Fibroblast of lung (primary cell): ENCODE measurements around the gene PRKAG2. TPM values are rescaled to one million over a fixed set of nuclear protein-coding genes. Genes with fewer than 3 reads are reported as not detected.

Source experiments
- DNase-seq, 2 donors: peaks; one replicate each; pipeline versions ENCODE4 v3.0.0 to v3.0.0-alpha.2; 2010; ENCODE audit warnings: low read depth in 2 of 2
- H2AFZ ChIP-seq: 2 replicates; pipeline ENCODE4 v1.5.1; 2012; ENCODE audit warnings: low read length, control low read depth, inconsistent platforms
- H3K27ac ChIP-seq: 2 replicates; pipeline ENCODE4 v1.5.1; 2011; ENCODE audit warnings: low read length, control low read depth; ENCODE audit not compliant: insufficient read depth
- H3K27me3 ChIP-seq: 2 replicates; pipeline ENCODE4 v1.5.1; 2011; ENCODE audit warnings: mild to moderate bottlenecking, low read length; ENCODE audit not compliant: control insufficient read depth, insufficient read depth
- H3K36me3 ChIP-seq: 2 replicates; pipeline ENCODE4 v1.5.1; 2011; ENCODE audit warnings: low read length; ENCODE audit not compliant: control insufficient read depth, insufficient read depth
- H3K4me1 ChIP-seq: 2 replicates; pipeline ENCODE4 v1.5.1; 2011; ENCODE audit warnings: low read length; ENCODE audit not compliant: control insufficient read depth, insufficient read depth; ENCODE audit errors: extremely low read depth
- H3K4me2 ChIP-seq: 2 replicates; pipeline ENCODE4 v1.5.1; 2011; ENCODE audit warnings: low read length, control low read depth; ENCODE audit not compliant: insufficient read depth; ENCODE audit errors: extremely low read depth
- H3K4me3 ChIP-seq, 4 experiments: fragments of 200-600 bp in 1 of 4; sonication (generic) in 1 of 4; replicated peaks in 1 of 4; 2 replicates each; pipeline ENCODE4 v1.5.1; 2011 to 2016; ENCODE audit warnings: low read length in 4 of 4, low read depth in 3 of 4, mild to moderate bottlenecking in 3 of 4, control low read depth in 2 of 4, inconsistent platforms in 1 of 4, mixed read lengths in 1 of 4; ENCODE audit not compliant: insufficient read depth in 1 of 4; ENCODE audit errors: control extremely low read depth in 1 of 4
- H3K79me2 ChIP-seq: 2 replicates; pipeline ENCODE4 v1.5.1; 2012; ENCODE audit warnings: mild to moderate bottlenecking, low read length, inconsistent platforms; ENCODE audit not compliant: control insufficient read depth, insufficient read depth
- H3K9ac ChIP-seq: 2 replicates; pipeline ENCODE4 v1.5.1; 2011; ENCODE audit warnings: mild to moderate bottlenecking, low read length, control low read depth; ENCODE audit not compliant: insufficient read depth
- H3K9me3 ChIP-seq: 2 replicates; pipeline ENCODE4 v1.5.1; 2012; ENCODE audit warnings: low read depth, low read length; ENCODE audit not compliant: control insufficient read depth, insufficient read depth
- H4K20me1 ChIP-seq: 2 replicates; pipeline ENCODE4 v1.5.1; 2011; ENCODE audit warnings: low read length; ENCODE audit not compliant: control insufficient read depth, insufficient read depth; ENCODE audit errors: extremely low read depth
- EZH2 ChIP-seq: IDR thresholded peaks from 2 replicates; pipeline ENCODE4 v1.5.1; 2012; ENCODE audit warnings: low read length, control low read depth, mild to moderate bottlenecking; ENCODE audit errors: missing control alignments
- polyA plus RNA-seq, 2 donors: library from polyadenylated mRNA; depleted of rRNA in 1 of 2; stranded (reverse) in 1 of 2; unstranded in 1 of 2; fragments of >200 nt; gene quantifications; 2 replicates each; pipeline ENCODE4 v1.2.1, GENCODE V29; 2011 to 2012; ENCODE audit warnings: missing spikeins in 1 of 2
- total RNA-seq: library from RNA; depleted of rRNA; stranded (reverse); fragments of >200 nt; gene quantifications from 2 replicates; pipeline ENCODE4 v1.2.1, GENCODE V29; 2014
- TF ChIP-seq, protein P1 (sequence below), 2 donors: IDR thresholded peaks in 1 of 2; conservative IDR thresholded peaks in 1 of 2; 1 replicate in 1 of 2; 2 replicates in 1 of 2; pipeline ENCODE4 v1.5.1; 2011 to 2012; ENCODE audit warnings: low read length in 2 of 2, control low read depth in 1 of 2, inconsistent platforms in 1 of 2, low read depth in 1 of 2, mild to moderate bottlenecking in 1 of 2

Gene PRKAG2
- total and polyA plus RNA-seq, 2 donors (not counting 1 experiment from before 2014, with no cell fraction given) = 11.9 to 56.7 TPM

DNA sequence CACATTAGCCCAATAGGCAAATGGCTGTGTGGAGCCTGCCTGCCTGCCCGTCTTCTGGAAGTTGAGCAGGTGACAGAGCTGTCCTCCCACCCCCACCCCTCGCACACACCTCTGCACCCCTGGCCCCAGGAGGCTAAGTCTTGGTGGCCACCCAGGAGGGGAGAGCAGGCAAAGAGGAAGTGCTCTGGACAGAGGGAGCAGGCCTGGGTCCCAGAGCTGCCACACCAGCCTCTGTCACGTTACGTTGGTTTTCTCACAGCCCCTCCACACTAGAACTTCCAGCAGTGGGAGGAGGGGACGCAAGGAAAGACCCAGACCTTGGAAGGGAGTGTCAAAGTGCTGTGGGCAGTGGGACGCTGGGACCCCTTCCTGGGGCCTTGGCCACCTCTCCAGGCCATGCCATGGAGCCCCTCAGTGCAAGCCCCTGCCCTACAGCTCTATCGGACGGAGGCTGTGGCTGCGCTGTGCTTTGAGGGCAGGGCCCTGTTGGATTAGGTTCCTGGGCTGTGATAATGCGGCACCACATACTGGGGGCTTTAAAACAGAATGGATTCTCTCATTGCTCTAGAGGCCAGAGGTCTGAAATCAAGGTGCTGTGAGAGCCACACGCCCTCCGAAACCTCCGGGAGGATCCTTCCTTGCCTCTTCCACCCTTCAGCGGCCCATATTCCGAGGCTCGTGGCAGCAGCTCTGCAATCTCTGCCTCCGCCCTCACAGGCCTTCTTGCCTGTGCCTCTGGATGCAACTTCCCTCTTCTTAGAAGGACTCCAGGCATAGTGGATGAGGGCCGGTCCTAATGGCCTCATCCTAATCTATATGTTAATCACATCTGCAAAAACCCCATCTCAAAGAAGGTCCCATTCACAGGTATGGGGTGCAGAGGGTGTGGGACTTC is 9.9 kb downstream of the PRKAG2 start:
- Histone ChIP-seq H3K4me2 (no peak overlapping the region), H4K20me1 (no peaks in the 10 kb centered on the region), H3K4me1 (no peaks in the 10 kb centered on the region), H3K36me3 (no peaks in the 10 kb centered on the region), H3K9ac (no peak overlapping the region), H3K79me2 (no peaks in the 10 kb centered on the region), H3K4me3 (no peak overlapping the region), H3K27ac (no peak overlapping the region), H3K9me3 (no peaks in the 10 kb centered on the region), H2AFZ (no peak overlapping the region), H3K27me3 (peaks cover 8% of the 10 kb centered on the region)
- no peak for DNase-seq
- TF ChIP-seq, protein P1, sequence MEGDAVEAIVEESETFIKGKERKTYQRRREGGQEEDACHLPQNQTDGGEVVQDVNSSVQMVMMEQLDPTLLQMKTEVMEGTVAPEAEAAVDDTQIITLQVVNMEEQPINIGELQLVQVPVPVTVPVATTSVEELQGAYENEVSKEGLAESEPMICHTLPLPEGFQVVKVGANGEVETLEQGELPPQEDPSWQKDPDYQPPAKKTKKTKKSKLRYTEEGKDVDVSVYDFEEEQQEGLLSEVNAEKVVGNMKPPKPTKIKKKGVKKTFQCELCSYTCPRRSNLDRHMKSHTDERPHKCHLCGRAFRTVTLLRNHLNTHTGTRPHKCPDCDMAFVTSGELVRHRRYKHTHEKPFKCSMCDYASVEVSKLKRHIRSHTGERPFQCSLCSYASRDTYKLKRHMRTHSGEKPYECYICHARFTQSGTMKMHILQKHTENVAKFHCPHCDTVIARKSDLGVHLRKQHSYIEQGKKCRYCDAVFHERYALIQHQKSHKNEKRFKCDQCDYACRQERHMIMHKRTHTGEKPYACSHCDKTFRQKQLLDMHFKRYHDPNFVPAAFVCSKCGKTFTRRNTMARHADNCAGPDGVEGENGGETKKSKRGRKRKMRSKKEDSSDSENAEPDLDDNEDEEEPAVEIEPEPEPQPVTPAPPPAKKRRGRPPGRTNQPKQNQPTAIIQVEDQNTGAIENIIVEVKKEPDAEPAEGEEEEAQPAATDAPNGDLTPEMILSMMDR (conservative IDR thresholded peaks at IDR 0.05 in 1 of 2, IDR thresholded peaks at IDR 0.05 in 1 of 2; ENCODE audit: low read depth in 1 of 2, low read length in 2 of 2) = no peak
- TF ChIP-seq EZH2 = no peak

DNA sequence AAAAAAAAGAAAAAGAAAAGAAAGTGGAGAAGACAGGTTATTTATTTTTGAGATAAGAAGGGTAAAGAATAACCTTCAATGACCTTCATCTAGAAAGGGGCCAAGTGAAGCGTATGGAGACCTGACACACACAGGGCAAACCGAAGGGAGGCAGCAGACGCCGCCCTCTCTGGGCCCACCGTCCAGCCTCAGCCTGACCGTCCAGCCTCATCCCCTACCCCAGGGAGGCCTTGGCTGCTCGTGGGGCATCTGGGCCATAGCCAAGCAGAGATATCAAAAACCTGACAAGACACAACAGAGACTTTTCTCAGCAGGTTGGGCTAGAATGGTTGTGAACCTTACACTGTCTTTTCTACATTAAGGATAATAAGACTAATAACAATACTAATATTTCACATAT is 10.9 kb downstream of the PRKAG2 start:
- no peak for TF ChIP-seq EZH2
- no peak overlapping the region for H3K27ac ChIP-seq
- no peak overlapping the region for H3K4me3 ChIP-seq
- H3K9me3 ChIP-seq = no peaks in the 10 kb centered on the region
- no peaks in the 10 kb centered on the region for H3K36me3 ChIP-seq
- no peaks in the 10 kb centered on the region for H3K4me1 ChIP-seq
- no peak for DNase-seq
- H3K27me3 ChIP-seq = peaks cover 8% of the 10 kb centered on the region
- H3K4me2 ChIP-seq = no peak overlapping the region
- H2AFZ ChIP-seq = no peak overlapping the region
- no peaks in the 10 kb centered on the region for H3K79me2 ChIP-seq
- H4K20me1 ChIP-seq = no peaks in the 10 kb centered on the region
- H3K9ac ChIP-seq = no peak overlapping the region

DNA sequence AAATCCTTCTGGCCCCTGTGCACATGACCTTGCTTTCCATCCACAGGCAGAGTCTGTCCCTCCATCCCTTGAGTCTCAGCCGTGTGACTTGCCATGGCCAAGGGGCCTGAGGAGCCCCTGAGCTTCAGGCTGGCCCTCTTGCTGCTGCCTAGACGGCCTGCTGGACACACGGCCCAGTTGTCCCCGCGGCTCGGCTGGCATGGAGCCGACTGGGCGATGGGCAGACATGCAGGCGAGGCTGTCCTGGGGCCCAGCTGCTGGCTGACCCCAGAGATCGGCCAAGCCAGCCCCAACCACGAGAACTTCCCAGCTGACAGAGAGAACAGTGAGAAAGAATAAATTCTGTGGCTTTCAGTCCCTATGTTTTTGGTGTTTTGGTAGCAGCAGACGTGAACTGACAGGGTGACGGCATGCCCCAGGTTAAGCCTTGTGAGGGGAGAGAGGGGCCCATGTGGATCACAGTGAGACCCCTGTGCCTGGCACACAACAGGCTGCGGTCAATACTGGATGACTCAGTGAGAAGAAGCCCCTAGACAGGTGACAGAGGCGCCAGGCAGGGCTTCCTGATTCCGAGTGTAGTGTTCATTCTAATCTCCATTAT is 11.7 kb downstream of the PRKAG2 start:
- no peaks in the 10 kb centered on the region for H3K4me1 ChIP-seq
- peaks cover 8% of the 10 kb centered on the region for H3K27me3 ChIP-seq
- no peak overlapping the region for H2AFZ ChIP-seq
- no peaks in the 10 kb centered on the region for H4K20me1 ChIP-seq
- H3K4me2 ChIP-seq = no peak overlapping the region
- TF ChIP-seq, protein P1 (conservative IDR thresholded peaks at IDR 0.05 in 1 of 2, IDR thresholded peaks at IDR 0.05 in 1 of 2; ENCODE audit: low read depth in 1 of 2, low read length in 2 of 2) = no peak
- TF ChIP-seq EZH2 = no peak
- no peaks in the 10 kb centered on the region for H3K9me3 ChIP-seq
- H3K79me2 ChIP-seq = no peaks in the 10 kb centered on the region
- no peak overlapping the region for H3K27ac ChIP-seq
- H3K9ac ChIP-seq = no peak overlapping the region
- H3K36me3 ChIP-seq = no peaks in the 10 kb centered on the region
- H3K4me3 ChIP-seq = no peak overlapping the region
- DNase-seq = no peak
